A549 (cell line): Measurements from ENCODE around the gene ZNF169. TPM values are rescaled to one million over a fixed set of nuclear protein-coding genes. Genes with fewer than 3 reads are reported as not detected.

Experiments used
- ATAC-seq, 2 experiments: fragments of 200-7000 bp in 1 of 2; fragments of >200 bp in 1 of 2; cut with Nextera tagmentation in 1 of 2; cut with Tn5 transposase in 1 of 2; 3 replicates each; pipeline versions ENCODE4 v1.8.0 to v1.9.1; 2018 to 2020; ENCODE audit warnings: mild to moderate bottlenecking in 1 of 2, moderate library complexity in 1 of 2
- CTCF ChIA-PET: fragments of 300-600 bp; sonication (Branson Sonifier 250); formaldehyde crosslinking; extraction: SDS; loops from one replicate; lab custom pipeline; 2021; ENCODE audit warnings: antibody characterized with exemption, inconsistent platforms; lab: Yijun Ruan, JAX
- POLR2A ChIA-PET: fragments of 350-600 bp; formaldehyde crosslinking; extraction: SDS; loops from one replicate; lab custom pipeline; 2021; ENCODE audit warnings: antibody characterized with exemption, inconsistent platforms; lab: Yijun Ruan, JAX
- DNase-seq, 2 experiments: peaks; one replicate each; pipeline versions ENCODE4 v3.0.0 to v3.0.0-alpha.2; 2011 to 2016; ENCODE audit warnings: low read depth in 1 of 2, low spot score in 1 of 2
- FAIRE-seq: peaks from 2 replicates; lab custom pipeline; 2011; peaks lifted over from hg19 to GRCh38; lab: Jason Lieb, UNC
- H3K27ac ChIP-seq, 2 experiments: fragments of >200 bp; sonication (Bioruptor Twin); formaldehyde crosslinking; 3 replicates each; pipeline ENCODE4 v1.5.1; 2016 to 2017
- H3K4me1 ChIP-seq: fragments of >200 bp; sonication (Bioruptor Twin); formaldehyde crosslinking; 3 replicates; pipeline ENCODE4 v1.6.1; 2016
- H3K4me2 ChIP-seq: fragments of >200 bp; sonication (Bioruptor Twin); formaldehyde crosslinking; 3 replicates; pipeline ENCODE4 v1.6.1; 2016
- H3K4me3 ChIP-seq: fragments of >200 bp; sonication (Bioruptor Twin); formaldehyde crosslinking; 3 replicates; pipeline ENCODE4 v1.5.1; 2016
- H3K9me3 ChIP-seq: fragments of >200 bp; sonication (Bioruptor Twin); formaldehyde crosslinking; 3 replicates; pipeline ENCODE4 v1.6.1; 2016
- ATOH8 ChIP-seq: fragments of 250-450 bp; sonication (Bioruptor Pico); IDR thresholded peaks from 2 replicates; pipeline ENCODE4 v1.5.0; 2020; ENCODE audit warnings: low read depth, mild to moderate bottlenecking, moderate library complexity
- BCL3 ChIP-seq: fragments of >200 bp; sonication (Bioruptor Twin); formaldehyde crosslinking; IDR thresholded peaks from 3 replicates; pipeline ENCODE4 v1.6.1; 2016
- CBX2 ChIP-seq: fragments of 200-600 bp; sonication (generic); IDR thresholded peaks from 2 replicates; pipeline ENCODE4 v1.6.1; 2016; ENCODE audit warnings: low read depth, mild to moderate bottlenecking, borderline replicate concordance
- EHF ChIP-seq: fragments of 250-450 bp; sonication (Bioruptor Pico); IDR thresholded peaks from 2 replicates; pipeline ENCODE4 v1.5.0; 2020; ENCODE audit warnings: mild to moderate bottlenecking
- FOSL2 ChIP-seq, 2 experiments: fragments of 450-650 bp in 1 of 2; fragments of >200 bp in 1 of 2; sonication (Bioruptor Twin) in 1 of 2; formaldehyde crosslinking; IDR thresholded peaks; 2 replicates each; pipeline versions ENCODE4 v1.5.0 to v1.6.1; 2016 to 2020; ENCODE audit warnings: mild to moderate bottlenecking in 1 of 2, moderate library complexity in 1 of 2
- HMGXB4 ChIP-seq: fragments of 250-450 bp; sonication (Bioruptor Pico); IDR thresholded peaks from 2 replicates; pipeline ENCODE4 v1.5.0; 2021; ENCODE audit warnings: mild to moderate bottlenecking, moderate library complexity, borderline replicate concordance
- HOXA7 ChIP-seq: fragments of 250-450 bp; sonication (Bioruptor Pico); IDR thresholded peaks from 2 replicates; pipeline ENCODE4 v1.5.0; 2020; ENCODE audit warnings: mild to moderate bottlenecking, moderate library complexity
- HOXB5 ChIP-seq: fragments of 250-450 bp; sonication (Bioruptor Pico); IDR thresholded peaks from 2 replicates; pipeline ENCODE4 v1.5.0; 2020; ENCODE audit warnings: mild to moderate bottlenecking, moderate library complexity
- JUN ChIP-seq, 2 experiments: fragments of >200 bp; sonication (Bioruptor Twin); formaldehyde crosslinking; IDR thresholded peaks; 2 replicates in 1 of 2; 3 replicates in 1 of 2; pipeline ENCODE4 v1.6.1; 2016 to 2017
- JUNB ChIP-seq: fragments of >200 bp; sonication (Bioruptor Twin); formaldehyde crosslinking; IDR thresholded peaks from 2 replicates; pipeline ENCODE4 v1.6.1; 2016
- MAZ ChIP-seq: fragments of 150-350 bp; IDR thresholded peaks from 2 replicates; pipeline ENCODE4 v1.6.1; 2014; ENCODE audit warnings: antibody characterized with exemption, low read depth, low read length, borderline replicate concordance
- MYC ChIP-seq: IDR thresholded peaks from 2 replicates; pipeline ENCODE4 v1.6.1; 2012; ENCODE audit warnings: mild to moderate bottlenecking, inconsistent platforms, low read length, improper control_type of control experiment, borderline replicate concordance
- NFE2L2 ChIP-seq: fragments of 150-350 bp; conservative IDR thresholded peaks from 2 replicates; pipeline ENCODE4 v1.6.1; 2014; ENCODE audit warnings: low read length
- PBX3 ChIP-seq: IDR thresholded peaks from 2 replicates; pipeline ENCODE4 v1.6.1; 2012
- PHF8 ChIP-seq: fragments of 200-600 bp; sonication (generic); IDR thresholded peaks from 2 replicates; pipeline ENCODE4 v1.6.1; 2016; ENCODE audit warnings: low read depth, mild to moderate bottlenecking, antibody characterized with exemption, moderate library complexity, borderline replicate concordance
- REST ChIP-seq: fragments of 200-600 bp; sonication (generic); IDR thresholded peaks from 2 replicates; pipeline ENCODE4 v1.6.1; 2016; ENCODE audit warnings: antibody characterized with exemption, mild to moderate bottlenecking, moderate library complexity
- RFX5 ChIP-seq: fragments of 450-650 bp; IDR thresholded peaks from 2 replicates; pipeline ENCODE4 v1.7.1; 2014; ENCODE audit warnings: antibody characterized with exemption, mild to moderate bottlenecking, moderate library complexity
- SREBF2 ChIP-seq: fragments of 450-650 bp; IDR thresholded peaks from 2 replicates; pipeline ENCODE4 v1.6.1; 2014; ENCODE audit warnings: mild to moderate bottlenecking, moderate library complexity
- WGBS: methylation state at CpG from one replicate; pipeline ENCODE4 v1.1.6; 2017; ENCODE audit errors: missing lambda C conversion rate; 5-methylcytosine and 5-hydroxymethylcytosine counted together
- polyA plus RNA-seq, 4 experiments: library from polyadenylated mRNA; depleted of rRNA in 3 of 4; stranded (reverse); fragments of >200 nt; fragmentation: RNase III in 1 of 4; extraction: RNeasy Plus Mini Kit Qiagen cat#74134 plus additional on column Dnase treatment in 1 of 4; gene quantifications; 2 replicates in 3 of 4; 3 replicates in 1 of 4; pipeline ENCODE4 v1.2.3, GENCODE V29; 2011 to 2017

Gene ZNF169
- polyA plus RNA-seq, 2 of the 4 experiments (the other 2 are of a cell fraction) = 3.4 to 9.4 TPM

GRCh38 chr9:94212091-94212490 is 47.0 kb upstream of the ZNF169 start:
- no peak for FAIRE-seq
- no peak for ATAC-seq
- POLR2A ChIA-PET = no interaction called here
- WGBS = 95% methylated on average over 1 of the region's 1 CpG
- Histone ChIP-seq H3K4me2 (no peak overlapping the region), H3K4me3 (no peak overlapping the region), H3K9me3 (peaks cover 16% of the 10 kb centered on the region; the same call in 1 of the 3 replicates), H3K4me1 (no peaks in the 10 kb centered on the region), H3K27ac (no peak overlapping the region)
- CTCF ChIA-PET = interaction anchor here (1.3 to 10.1 kb wide), 17 partner anchors 11 to 530 kb away, joined by 3 to 193 read pairs (median 12); no protein-coding TSS in a partner anchor
- TF ChIP-seq EHF (CRISPR knock-in tag) (no peak), HOXB5 (CRISPR knock-in tag) (no peak), CBX2 (no peak), NFE2L2 (no peak), HMGXB4 (no peak), MAZ (no peak), HOXA7 (CRISPR knock-in tag) (no peak), SREBF2 (no peak), REST (no peak), MYC (no peak), BCL3 (no peak), PHF8 (no peak), ATOH8 (CRISPR knock-in tag) (no peak), RFX5 (no peak), JUNB (no peak)
- no peak for DNase-seq

GRCh38 chr9:94212531-94212930 is 46.6 kb upstream of the ZNF169 start:
- FAIRE-seq = no peak
- no peak overlapping the region for H3K4me3 ChIP-seq
- 47% methylated on average over 5 of the region's 5 CpGs for WGBS
- CTCF ChIA-PET = interaction anchor here (0.5 to 10.1 kb wide), 35 partner anchors 11 to 530 kb away, joined by 3 to 193 read pairs (median 7); no protein-coding TSS in a partner anchor
- DNase-seq = no peak
- H3K4me2 ChIP-seq = no peak overlapping the region
- no peaks in the 10 kb centered on the region for H3K4me1 ChIP-seq
- TF ChIP-seq PBX3 (no peak), FOSL2 (IDR thresholded peaks at IDR 0.05) (no peak), FOSL2 (CRISPR knock-in tag; IDR thresholded peaks at IDR 0.05) (no peak), BCL3 (no peak), JUN (IDR thresholded peaks at IDR 0.05) (no peak)
- ATAC-seq = no peak
- peaks cover 12% of the 10 kb centered on the region; the same call in 1 of the 3 replicates for H3K9me3 ChIP-seq
- POLR2A ChIA-PET = no interaction called here
- H3K27ac ChIP-seq = no peak overlapping the region
